IMR-90 (cell line): Measurements from ENCODE around the gene MSLN.

Experiments
- CHD1 ChIP-seq: IDR thresholded peaks from 2 replicates; pipeline ENCODE4 v1.6.1; 2012; ENCODE audit warnings: low read depth, low read length, improper control_type of control experiment
- CTCF ChIP-seq: conservative IDR thresholded peaks from 2 replicates; pipeline ENCODE4 v1.5.1; 2012; ENCODE audit warnings: mild to moderate bottlenecking, low read depth, low read length, improper control_type of control experiment
- FOS ChIP-seq: fragments of 150-350 bp; IDR thresholded peaks from 2 replicates; pipeline ENCODE4 v1.6.1; 2016; ENCODE audit warnings: low read depth, low read length
- POLR2A ChIP-seq: IDR thresholded peaks from 2 replicates; pipeline ENCODE4 v1.6.1; 2012; ENCODE audit warnings: mild to moderate bottlenecking, low read depth, low read length
- SMC3 ChIP-seq: fragments of 150-350 bp; IDR thresholded peaks from 2 replicates; pipeline ENCODE4 v1.6.1; 2016; ENCODE audit warnings: low read depth, mild to moderate bottlenecking, antibody characterized with exemption, low read length, moderate library complexity
- TF ChIP-seq, protein P1 (sequence below): fragments of 150-350 bp; IDR thresholded peaks from 2 replicates; pipeline ENCODE4 v1.6.1; 2017; ENCODE audit warnings: mild to moderate bottlenecking, antibody characterized with exemption, low read length, low read depth

GRCh38 chr16:818132-818531 is 57.6 kb downstream of the MSLN start:
- TF ChIP-seq CTCF, result no peak
- TF ChIP-seq FOS, result no peak
- TF ChIP-seq, protein P1, sequence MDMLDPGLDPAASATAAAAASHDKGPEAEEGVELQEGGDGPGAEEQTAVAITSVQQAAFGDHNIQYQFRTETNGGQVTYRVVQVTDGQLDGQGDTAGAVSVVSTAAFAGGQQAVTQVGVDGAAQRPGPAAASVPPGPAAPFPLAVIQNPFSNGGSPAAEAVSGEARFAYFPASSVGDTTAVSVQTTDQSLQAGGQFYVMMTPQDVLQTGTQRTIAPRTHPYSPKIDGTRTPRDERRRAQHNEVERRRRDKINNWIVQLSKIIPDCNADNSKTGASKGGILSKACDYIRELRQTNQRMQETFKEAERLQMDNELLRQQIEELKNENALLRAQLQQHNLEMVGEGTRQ, result no peak
- no peak for TF ChIP-seq SMC3
- TF ChIP-seq CHD1, result no peak
- TF ChIP-seq POLR2A, result no peak
